Psoas muscle (tissue), 8 donors: Measurements from ENCODE around the gene SV2B. TPM values are rescaled to one million over a fixed set of nuclear protein-coding genes. Genes with fewer than 3 reads are reported as not detected.

ENCODE experiments used
- ATAC-seq, 4 donors: fragments of 200-7000 bp; cut with Tn5 transposase; one replicate each; pipeline ENCODE4 v1.9.1; 2020; ENCODE audit warnings: moderate library complexity in 3 of 4, mild to moderate bottlenecking in 2 of 4
- DNase-seq, 2 donors: peaks; one replicate each; pipeline ENCODE4 v3.0.0-alpha.2; 2020
- H3K27ac ChIP-seq: fragments of 200-600 bp; one replicate; pipeline ENCODE4 v1.8.0; 2022
- H3K27me3 ChIP-seq, 3 donors: fragments of 200-600 bp in 1 of 3; one replicate each; pipeline versions ENCODE4 v1.6.1 to v1.8.0; 2013 to 2022; ENCODE audit warnings: low read length in 2 of 3, mild to moderate bottlenecking in 2 of 3, moderate library complexity in 1 of 3; ENCODE audit not compliant: insufficient read depth in 3 of 3
- H3K36me3 ChIP-seq, 2 donors: fragments of 200-600 bp in 1 of 2; one replicate each; pipeline versions ENCODE4 v1.6.1 to v1.8.0; 2013 to 2022; ENCODE audit warnings: low read depth in 1 of 2, mild to moderate bottlenecking in 1 of 2, moderate library complexity in 1 of 2; ENCODE audit not compliant: insufficient read depth in 1 of 2
- H3K4me1 ChIP-seq: fragments of 200-600 bp; one replicate; pipeline ENCODE4 v1.8.0; 2022
- H3K4me3 ChIP-seq: fragments of 200-600 bp; one replicate; pipeline ENCODE4 v1.8.0; 2022; ENCODE audit warnings: mild to moderate bottlenecking
- H3K9me3 ChIP-seq: fragments of 200-600 bp; one replicate; pipeline ENCODE4 v1.8.0; 2022
- WGBS, 3 donors: extraction: QIAGEN DNeasy Blood & Tissue Kit; methylation state at CpG; one replicate each; pipeline versions ENCODE4 v1.1.6 to v1.1.7; 2013; 5-methylcytosine and 5-hydroxymethylcytosine counted together
- intact Hi-C, 2 donors: fragments of 100-400 bp; cut with DNase I; formaldehyde crosslinking; loops; one replicate each; pipeline versions ENCODE4 v1.11.0 to v1.14.2; 2022
- long read RNA-seq, 2 donors: library from polyadenylated mRNA; unstranded; transcript quantifications; one replicate each; pipeline ENCODE4 v2.0.0, GENCODE V29; 2021
- polyA plus RNA-seq, 3 donors: library from polyadenylated mRNA; stranded (reverse); fragments of 200-250 nt; gene quantifications; one replicate each; pipeline ENCODE4 v1.2.3, GENCODE V29; 2013
- total RNA-seq, 4 donors: library from RNA; stranded (reverse); fragmentation: NEBNext Ultra II Directional in 2 of 4; extraction: Animal tissue kit (Norgen Biotek cat#: 25700) in 2 of 4; gene quantifications; one replicate each; pipeline versions ENCODE4 v1.2.1 to v1.2.4, GENCODE V29; 2021 to 2023
- TF ChIP-seq, protein P1 (sequence below): fragments of 200-600 bp; IDR thresholded peaks from one replicate; pipeline ENCODE4 v1.8.0; 2022; ENCODE audit warnings: antibody characterized with exemption
- donor health status: healthy with polysubstance abuse.
- donor health status: DM: no; HTN: no; CAD: no; lungs with moderate emphysema.
- donor health status: Bipolar disorder and iron deficiency.
- donor health status: healthy.
- donor health status: DM: yes; HTN: yes; CAD: no.
- donor health status: DM: no; HTN: no; CAD: no.
- donor health status: DM: no; HTN: no; CAD: no.
- donor health status: DM: yes; HTN: yes; CAD: no.

The SV2B gene
- total RNA-seq (10 to 100 TPM in 1 of 4 donors, 1 to 10 TPM in 3; 2.1 to 10.1 (median 4.9) TPM), polyA plus RNA-seq (under 1 TPM; 0.25 to 0.75 (median 0.64) TPM)
- long read RNA-seq, donor 1, full-length matches to known transcripts, result 2 of 5 reads
- long read RNA-seq, donor 1, partial matches to known transcripts, result 2 of 5 reads
- long read RNA-seq, donor 1, other reads (novel, unspliced or antisense), result 1 of 5 reads
- long read RNA-seq, donor 2, full-length matches to known transcripts, result 2 of 3 reads
- long read RNA-seq, donor 2, partial matches to known transcripts, result 0 of 3 reads
- long read RNA-seq, donor 2, other reads (novel, unspliced or antisense), result 1 of 3 reads

DNA sequence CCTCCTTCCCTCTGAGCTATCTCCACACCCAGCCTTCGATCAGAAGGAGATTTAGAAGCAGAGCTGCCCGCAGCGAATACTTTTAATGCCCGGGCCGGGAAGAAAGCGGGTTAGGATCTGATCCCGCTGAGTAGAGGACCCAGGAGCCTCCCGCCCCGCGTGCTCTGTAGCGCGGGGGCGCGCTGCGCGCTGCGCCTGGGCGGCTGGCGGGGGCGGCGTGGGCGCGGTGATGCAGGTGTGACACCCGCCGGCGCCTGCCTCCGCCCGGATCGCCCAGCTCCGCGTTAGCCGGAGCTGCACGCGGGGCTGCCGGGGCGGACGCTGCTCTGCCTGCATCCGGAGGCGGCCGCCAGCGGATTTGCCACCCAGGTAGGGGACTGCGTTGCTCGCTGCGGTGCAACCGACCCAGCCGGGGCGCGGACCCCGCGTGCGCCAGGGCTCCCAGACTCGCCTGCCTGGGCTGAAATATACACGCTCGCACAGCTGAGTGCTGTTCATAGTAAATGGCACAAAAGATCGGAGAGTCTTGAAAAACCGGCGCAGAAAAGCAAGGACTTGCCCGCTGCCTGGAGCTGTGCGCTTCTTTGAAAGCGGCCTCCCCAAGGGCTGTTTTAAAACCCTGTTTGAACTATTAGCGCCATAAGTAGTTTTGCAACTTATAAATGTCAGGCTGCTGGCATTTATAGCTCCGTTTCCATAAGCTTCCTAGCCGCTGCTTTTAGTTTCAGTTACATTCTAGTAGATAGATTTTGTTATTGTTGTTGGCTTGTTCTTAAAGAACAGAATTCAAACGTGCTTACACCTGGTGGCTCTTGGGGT, at the start of gene SV2B:
SV2B (plus strand) TSS at position 263 of the 819 bp plus-strand sequence. CDS start 126,007 bp downstream, outside the sequence.
- intact Hi-C loops, result no loop called here
- Histone ChIP-seq H3K4me3 (peak within 1 kb of the TSS; percentile 67), H3K4me1 (peaks cover 4% of the 10 kb centered on the region), H3K36me3 (no peaks in the 10 kb centered on the region), H3K27me3 (peaks cover 0 to 60% (median 20%) of the 10 kb centered on the region in 3 donors), H3K27ac (no peak within 1 kb of the TSS), H3K9me3 (no peaks in the 10 kb centered on the region)
- TF ChIP-seq, protein P1, sequence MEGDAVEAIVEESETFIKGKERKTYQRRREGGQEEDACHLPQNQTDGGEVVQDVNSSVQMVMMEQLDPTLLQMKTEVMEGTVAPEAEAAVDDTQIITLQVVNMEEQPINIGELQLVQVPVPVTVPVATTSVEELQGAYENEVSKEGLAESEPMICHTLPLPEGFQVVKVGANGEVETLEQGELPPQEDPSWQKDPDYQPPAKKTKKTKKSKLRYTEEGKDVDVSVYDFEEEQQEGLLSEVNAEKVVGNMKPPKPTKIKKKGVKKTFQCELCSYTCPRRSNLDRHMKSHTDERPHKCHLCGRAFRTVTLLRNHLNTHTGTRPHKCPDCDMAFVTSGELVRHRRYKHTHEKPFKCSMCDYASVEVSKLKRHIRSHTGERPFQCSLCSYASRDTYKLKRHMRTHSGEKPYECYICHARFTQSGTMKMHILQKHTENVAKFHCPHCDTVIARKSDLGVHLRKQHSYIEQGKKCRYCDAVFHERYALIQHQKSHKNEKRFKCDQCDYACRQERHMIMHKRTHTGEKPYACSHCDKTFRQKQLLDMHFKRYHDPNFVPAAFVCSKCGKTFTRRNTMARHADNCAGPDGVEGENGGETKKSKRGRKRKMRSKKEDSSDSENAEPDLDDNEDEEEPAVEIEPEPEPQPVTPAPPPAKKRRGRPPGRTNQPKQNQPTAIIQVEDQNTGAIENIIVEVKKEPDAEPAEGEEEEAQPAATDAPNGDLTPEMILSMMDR, result no peak
- ATAC-seq (peak in 2 of 4 donors; percentile 61 to 64), DNase-seq (peak in 1 of 2 donors; percentile 21)
- WGBS, 3 donors, result 1% methylated on average over 44 to 64 of the region's 64 CpGs

- ATAC-seq, result no peak
- TF ChIP-seq, protein P1, result no peak
- intact Hi-C loops, result no loop called here
- Histone ChIP-seq H3K4me1 (no peaks in the 10 kb centered on the region), H3K9me3 (no peaks in the 10 kb centered on the region), H3K27me3 (peaks cover 0 to 10% (median 3%) of the 10 kb centered on the region in 3 donors), H3K4me3 (no peak overlapping the region), H3K27ac (no peak overlapping the region), H3K36me3 (no peaks in the 10 kb centered on the region)
- 66 to 82% (median 69%) methylated on average over 8 of the region's 8 CpGs for WGBS, 3 donors
- DNase-seq, result no peak
These were observed 48.8 kb upstream of the SV2B start for GRCh38 chr15:91051248-91051647.

GRCh38 chr15:91054816-91055215, 45.2 kb upstream of the SV2B start:
- ATAC-seq, result no peak
- no peak overlapping the region for H3K4me3 ChIP-seq
- intact Hi-C loops, result loop anchor here in 1 of 2 donors (5.0 kb wide), 1 partner anchor 177 kb away; no protein-coding TSS in a partner anchor

GRCh38 chr15:91055548-91056331, 44.3 kb upstream of the SV2B start:
- Histone ChIP-seq H3K27ac (no peak overlapping the region), H3K4me3 (no peak overlapping the region), H3K27me3 (peaks cover 0 to 28% (median 6%) of the 10 kb centered on the region in 3 donors), H3K9me3 (no peaks in the 10 kb centered on the region), H3K4me1 (no peaks in the 10 kb centered on the region), H3K36me3 (no peaks in the 10 kb centered on the region)
- peak in 1 of 2 donors; percentile 46 for DNase-seq
- intact Hi-C loops, result loop anchor here (1.0 to 5.0 kb wide), 4 partner anchors 169 to 216 kb away; no protein-coding TSS in a partner anchor
- peak; percentile 89 to 95 (median 94) for ATAC-seq
- TF ChIP-seq, protein P1, result peak; percentile 81
- WGBS, 3 donors, result 18 to 27% (median 19%) methylated on average over 11 of the region's 11 CpGs

More at GRCh38 chr15:91054816-91055215, 45.2 kb upstream of the SV2B start:
- TF ChIP-seq, protein P1, result no peak
- no peak overlapping the region for H3K27ac ChIP-seq
- no peaks in the 10 kb centered on the region for H3K36me3 ChIP-seq
- no peaks in the 10 kb centered on the region for H3K4me1 ChIP-seq
- peaks cover 0 to 28% (median 6%) of the 10 kb centered on the region in 3 donors for H3K27me3 ChIP-seq
- no peaks in the 10 kb centered on the region for H3K9me3 ChIP-seq
- DNase-seq, result no peak
- WGBS, 3 donors, result 16 to 23% (median 18%) methylated on average over 2 of the region's 2 CpGs
